ENCODE data around the gene GNAO1. TPM values are rescaled to one million over a fixed set of nuclear protein-coding genes. Genes with fewer than 3 reads are reported as not detected.

Gene GNAO1
- total RNA-seq, 2 experiments from 2014 or later, result 4.2 to 4.5 TPM

DNA sequence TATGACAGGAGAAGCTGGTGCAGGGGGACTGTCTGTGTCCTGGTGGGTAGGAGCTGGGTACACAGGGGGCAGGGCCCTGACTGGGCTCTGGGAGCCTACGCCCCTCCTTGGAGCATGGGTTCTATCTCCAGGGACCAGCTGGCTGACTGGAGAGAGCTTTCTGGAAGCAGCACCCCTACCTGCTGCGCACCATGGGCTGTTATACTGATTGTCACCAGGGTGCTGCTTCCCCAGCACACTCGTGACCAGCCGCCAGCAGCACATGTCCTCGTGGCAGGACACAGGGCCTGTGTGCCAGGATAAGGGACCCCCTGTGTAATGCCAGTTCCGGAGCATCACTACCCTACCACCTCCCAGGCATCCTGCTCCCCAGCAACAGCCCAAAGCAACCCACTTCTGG is 128.1 kb downstream of the GNAO1 start:
- H3K27me3 Mint-ChIP-seq, result peaks cover 3% of the 10 kb centered on the region
- H3K4me3 Mint-ChIP-seq, result no peak overlapping the region
- no peak for DNase-seq
- H3K4me1 Mint-ChIP-seq, result peaks cover 15% of the 10 kb centered on the region
- H3K9me3 Mint-ChIP-seq, result no peaks in the 10 kb centered on the region
- CTCF ChIA-PET, result interaction anchor here (0.5 to 2.5 kb wide), 7 partner anchors 9 to 855 kb away, joined by 3 to 11 read pairs (median 7); no protein-coding TSS in a partner anchor
- POLR2A ChIA-PET, result no interaction called here
- no peak overlapping the region for H3K27ac Mint-ChIP-seq
- no peaks in the 10 kb centered on the region for H3K36me3 Mint-ChIP-seq (ENCODE audit: low read depth)

DNA sequence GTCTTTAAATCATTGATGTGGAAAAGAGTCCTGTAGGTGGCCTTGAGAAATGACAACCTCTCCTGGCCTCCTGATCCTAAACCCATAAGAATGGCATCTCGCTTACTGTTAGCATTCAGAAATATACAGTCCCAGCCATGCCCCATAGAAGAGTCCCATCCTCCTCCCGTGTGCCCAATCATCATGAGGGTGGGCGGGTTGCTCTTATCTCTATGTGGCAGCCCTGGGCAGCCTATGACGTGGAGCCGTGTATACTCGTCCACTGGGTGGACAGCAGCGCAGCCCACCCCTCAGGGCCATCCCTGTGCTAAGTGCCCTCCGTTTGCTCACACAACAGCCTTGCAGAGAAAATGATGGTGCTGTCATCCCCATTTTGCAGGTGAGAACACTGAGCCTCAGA is 128.8 kb downstream of the GNAO1 start:
- Mint-ChIP-seq H3K27ac (no peak overlapping the region), H3K27me3 (peaks cover 3% of the 10 kb centered on the region), H3K4me3 (no peak overlapping the region), H3K36me3 (ENCODE audit: low read depth) (no peaks in the 10 kb centered on the region), H3K4me1 (peaks cover 15% of the 10 kb centered on the region), H3K9me3 (no peaks in the 10 kb centered on the region)
- ChIA-PET CTCF (interaction anchor here (1.5 to 2.5 kb wide), 2 partner anchors 12 to 855 kb away, joined by 3 to 7 read pairs; no protein-coding TSS in a partner anchor), POLR2A (no interaction called here)
- DNase-seq, result no peak

DNA sequence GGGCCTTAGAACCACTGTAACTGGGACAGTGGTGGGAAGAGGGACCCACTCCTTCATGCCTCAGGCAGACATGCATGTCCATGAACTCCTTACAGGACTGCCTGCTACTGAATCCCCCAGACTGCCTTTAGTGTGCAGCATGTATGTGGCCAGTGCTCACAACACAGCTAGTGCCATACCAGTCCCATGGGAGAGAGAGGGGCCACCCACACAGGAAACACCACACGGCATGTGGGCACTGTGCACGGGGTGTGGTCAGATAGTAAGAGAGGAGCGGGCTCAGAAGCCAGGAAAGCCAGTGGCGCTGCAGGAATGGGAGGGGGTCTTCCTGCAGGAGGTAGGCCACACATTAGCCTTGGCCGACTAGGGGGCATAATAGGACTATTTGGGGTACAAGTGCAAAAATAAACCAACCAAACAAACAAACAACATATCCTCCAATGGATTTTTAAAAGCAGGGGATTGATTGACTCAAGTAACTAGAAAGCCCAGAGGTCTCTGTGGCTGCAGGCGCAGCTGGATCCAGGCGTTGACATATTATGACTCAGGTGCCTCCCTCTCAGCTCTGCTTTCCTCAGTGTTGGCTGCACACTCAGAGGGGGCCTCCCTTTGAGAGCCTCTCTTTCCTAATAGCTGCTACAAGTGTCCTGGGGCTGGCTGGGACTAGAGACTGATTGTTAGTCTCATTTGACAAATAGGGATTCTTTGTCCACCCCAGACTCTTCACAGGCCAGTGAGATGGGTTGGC is 129.7 kb downstream of the GNAO1 start:
- Mint-ChIP-seq H3K27me3 (peaks cover 3% of the 10 kb centered on the region), H3K4me1 (peaks cover 15% of the 10 kb centered on the region), H3K27ac (no peak overlapping the region), H3K4me3 (no peak overlapping the region), H3K9me3 (no peaks in the 10 kb centered on the region), H3K36me3 (ENCODE audit: low read depth) (no peaks in the 10 kb centered on the region)
- ChIA-PET POLR2A (no interaction called here), CTCF (interaction anchor here (1.0 to 1.5 kb wide), 2 partner anchors 112 to 856 kb away, joined by 3 read pairs; no protein-coding TSS in a partner anchor)
- no peak for DNase-seq

DNA sequence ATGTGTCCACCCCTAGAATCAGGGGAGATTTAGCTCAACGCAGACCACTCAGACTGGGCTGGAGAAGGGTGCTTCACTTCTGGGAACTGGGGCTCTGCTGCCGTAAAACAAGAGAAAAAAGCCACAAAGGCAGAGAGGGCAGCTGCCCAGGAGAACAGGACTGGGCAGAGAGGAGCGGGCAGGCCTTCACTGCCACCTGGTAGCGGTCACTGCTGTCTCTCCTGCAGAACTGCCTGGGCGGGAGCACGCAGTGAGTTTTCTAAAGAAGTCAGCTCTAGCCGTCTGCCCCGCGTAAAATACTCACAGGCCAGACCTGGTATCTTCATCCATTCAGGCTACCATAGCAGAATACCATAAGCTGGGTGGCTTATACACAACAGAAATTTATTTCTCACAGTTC is 130.3 kb downstream of the GNAO1 start:
- H3K9me3 Mint-ChIP-seq, result no peaks in the 10 kb centered on the region
- DNase-seq, result no peak
- H3K4me3 Mint-ChIP-seq, result no peak overlapping the region
- peaks cover 3% of the 10 kb centered on the region for H3K27me3 Mint-ChIP-seq
- CTCF ChIA-PET, result interaction anchor here (1.0 kb wide), 1 partner anchor 112 kb away, joined by 3 read pairs; no protein-coding TSS in a partner anchor
- H3K36me3 Mint-ChIP-seq (ENCODE audit: low read depth), result no peaks in the 10 kb centered on the region
- no peak overlapping the region for H3K27ac Mint-ChIP-seq
- POLR2A ChIA-PET, result no interaction called here
- H3K4me1 Mint-ChIP-seq, result peaks cover 18% of the 10 kb centered on the region

DNA sequence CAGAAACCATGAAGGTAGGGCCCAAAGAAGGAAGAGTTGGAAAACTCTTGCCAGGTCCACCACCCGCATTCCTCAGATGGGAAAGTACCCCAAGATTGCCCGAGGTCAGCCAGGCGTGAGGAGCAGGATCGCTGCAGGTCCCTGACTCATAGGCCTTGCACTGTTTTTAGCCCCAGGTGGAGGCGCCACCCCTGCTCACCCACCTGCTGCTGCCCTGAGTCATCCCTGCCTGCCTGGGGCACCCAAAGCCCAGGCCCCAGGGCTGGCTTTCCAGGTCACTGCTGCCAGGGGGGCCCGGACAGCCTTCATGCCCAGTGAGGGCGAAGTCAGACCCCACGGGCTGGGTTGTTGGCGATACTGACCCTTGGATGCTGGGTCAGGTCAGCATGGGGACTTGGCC is 133.1 kb downstream of the GNAO1 start:
- Mint-ChIP-seq H3K36me3 (ENCODE audit: low read depth) (no peaks in the 10 kb centered on the region), H3K9me3 (no peaks in the 10 kb centered on the region), H3K4me3 (no peak overlapping the region), H3K27ac (no peak overlapping the region), H3K4me1 (peaks cover 8% of the 10 kb centered on the region), H3K27me3 (no peaks in the 10 kb centered on the region)
- DNase-seq, result no peak
- POLR2A ChIA-PET, result no interaction called here
- CTCF ChIA-PET, result interaction anchor here (1.6 kb wide), 1 partner anchor 17 kb away, joined by 3 read pairs; no protein-coding TSS in a partner anchor

DNA sequence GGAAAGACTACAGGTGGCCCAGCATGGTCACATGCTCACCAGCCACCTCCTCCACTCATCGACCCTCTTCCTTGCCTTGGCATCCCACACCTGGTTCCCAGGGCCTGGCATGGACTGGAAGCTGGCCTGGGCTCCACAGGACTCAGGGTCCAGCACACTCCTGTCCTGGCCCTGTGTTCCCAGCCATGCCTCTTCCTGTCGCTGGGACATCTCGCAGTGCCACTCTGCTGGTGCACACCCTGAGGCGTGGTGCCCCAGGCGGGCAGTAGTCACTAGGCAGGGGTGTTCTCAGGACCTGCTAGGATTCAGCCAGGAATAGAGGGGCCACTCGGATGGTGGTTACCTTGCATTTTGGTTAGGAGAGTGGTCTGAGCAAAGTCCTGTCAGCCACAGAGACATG is 134.7 kb downstream of the GNAO1 start:
- CTCF ChIA-PET, result interaction anchor here (1.6 kb wide), 1 partner anchor 15 kb away, joined by 3 read pairs; no protein-coding TSS in a partner anchor
- Mint-ChIP-seq H3K27me3 (no peaks in the 10 kb centered on the region), H3K9me3 (no peaks in the 10 kb centered on the region), H3K36me3 (ENCODE audit: low read depth) (no peaks in the 10 kb centered on the region), H3K27ac (no peak overlapping the region), H3K4me1 (peaks cover 4% of the 10 kb centered on the region), H3K4me3 (no peak overlapping the region)
- DNase-seq, result no peak
- POLR2A ChIA-PET, result no interaction called here

DNA sequence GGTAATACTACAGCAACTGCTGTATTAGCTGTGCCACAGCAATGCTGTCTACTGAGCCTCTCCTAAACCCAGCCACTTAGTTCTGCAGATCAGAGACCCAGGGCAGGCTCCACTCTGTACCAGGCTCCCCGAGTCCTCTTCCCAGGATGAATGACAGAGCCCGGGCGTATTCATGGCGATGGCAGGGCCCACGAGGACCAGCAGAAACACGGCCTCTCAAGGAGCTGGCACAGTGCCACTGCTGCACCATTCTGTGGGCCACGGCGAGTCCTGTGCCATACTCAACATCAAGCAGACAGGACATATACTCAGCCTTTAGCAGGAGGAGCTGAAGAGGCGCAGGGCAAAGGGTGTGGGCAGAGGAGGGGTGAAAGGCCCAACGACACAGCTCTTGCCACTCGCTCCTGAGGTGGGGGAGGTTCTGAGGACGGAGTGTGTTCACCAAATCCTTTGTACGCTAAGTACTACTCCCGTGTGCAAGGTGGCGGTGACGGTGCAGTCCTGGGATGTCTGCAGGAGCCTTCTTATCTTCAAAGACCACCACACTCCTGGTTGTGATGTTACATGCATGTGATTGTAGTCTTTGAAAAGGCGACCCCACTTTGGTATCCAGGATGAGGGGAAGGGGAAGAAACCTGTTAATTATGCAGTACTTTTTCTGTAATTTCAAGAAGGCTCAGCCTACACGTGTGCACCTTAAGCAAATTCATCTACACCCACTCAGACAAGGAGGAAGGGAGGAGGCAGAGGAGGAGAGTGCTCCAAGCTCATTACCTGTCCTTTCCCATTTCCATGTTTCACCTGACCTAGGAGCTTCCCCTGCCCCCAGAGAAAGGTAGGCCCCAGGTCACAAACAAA is 136.0 kb downstream of the GNAO1 start:
- Mint-ChIP-seq H3K4me3 (no peak overlapping the region), H3K9me3 (no peaks in the 10 kb centered on the region), H3K27ac (no peak overlapping the region), H3K36me3 (ENCODE audit: low read depth) (no peaks in the 10 kb centered on the region), H3K4me1 (peaks cover 3% of the 10 kb centered on the region), H3K27me3 (no peaks in the 10 kb centered on the region)
- ChIA-PET POLR2A (no interaction called here), CTCF (interaction anchor here (0.6 to 2.0 kb wide), 3 partner anchors 9 to 16 kb away, joined by 3 to 11 read pairs (median 4); no protein-coding TSS in a partner anchor)
- DNase-seq, result no peak

DNA sequence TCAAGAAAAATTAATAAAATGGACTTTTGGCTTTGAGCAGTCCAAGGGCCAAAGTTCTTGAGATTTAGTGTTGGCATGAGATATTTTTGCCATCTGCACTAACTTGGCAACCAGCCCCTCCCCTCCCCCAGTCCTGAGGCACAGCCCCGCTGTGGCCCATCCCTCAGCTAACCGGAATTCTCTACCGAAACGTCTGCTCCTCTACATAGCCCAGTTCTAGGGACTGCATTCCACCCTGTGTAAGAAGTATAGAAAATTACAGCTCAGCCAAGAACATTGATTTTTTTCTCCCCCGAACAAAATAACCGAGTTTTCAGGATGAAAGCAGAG is 136.6 kb downstream of the GNAO1 start:
- H3K4me3 Mint-ChIP-seq, result no peak overlapping the region
- POLR2A ChIA-PET, result no interaction called here
- H3K27me3 Mint-ChIP-seq, result no peaks in the 10 kb centered on the region
- peaks cover 3% of the 10 kb centered on the region for H3K4me1 Mint-ChIP-seq
- CTCF ChIA-PET, result interaction anchor here (1.4 to 2.0 kb wide), 2 partner anchors 9 to 14 kb away, joined by 4 to 11 read pairs; no protein-coding TSS in a partner anchor
- no peak for DNase-seq
- no peaks in the 10 kb centered on the region for H3K9me3 Mint-ChIP-seq
- no peak overlapping the region for H3K27ac Mint-ChIP-seq
- no peaks in the 10 kb centered on the region for H3K36me3 Mint-ChIP-seq (ENCODE audit: low read depth)

DNA sequence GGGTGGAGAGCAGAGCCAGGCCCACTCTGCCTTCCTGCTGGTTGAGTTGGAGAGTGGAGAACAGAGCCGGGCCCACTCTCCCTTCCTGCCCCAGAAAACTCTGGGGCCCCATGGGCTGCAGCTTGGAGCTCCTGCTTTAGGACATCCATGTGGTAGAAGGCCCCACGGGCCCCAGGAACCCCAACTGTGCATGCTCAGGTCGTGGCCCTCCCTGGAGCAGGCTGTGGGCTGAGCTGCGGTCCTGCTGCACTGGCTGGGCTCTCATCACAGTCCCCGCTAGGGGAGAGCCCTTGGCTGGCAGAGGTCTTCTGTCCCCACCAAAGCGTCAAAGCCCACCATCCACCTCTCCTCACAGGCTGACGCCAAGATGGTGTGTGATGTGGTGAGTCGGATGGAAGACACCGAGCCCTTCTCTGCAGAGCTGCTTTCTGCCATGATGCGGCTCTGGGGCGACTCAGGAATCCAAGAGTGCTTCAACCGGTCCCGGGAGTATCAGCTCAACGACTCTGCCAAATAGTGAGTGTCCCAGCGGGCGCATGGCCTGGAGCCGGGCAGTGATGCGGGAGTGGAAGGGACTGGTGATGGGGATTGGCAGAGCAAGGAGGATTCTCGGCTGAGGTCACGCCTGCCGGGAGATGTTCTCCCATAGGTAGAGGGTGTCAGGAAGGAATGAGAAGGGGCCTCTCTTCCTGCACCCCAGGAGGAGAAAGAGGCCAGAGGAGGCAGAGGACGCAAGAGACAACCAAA is 137.2 kb downstream of the GNAO1 start:
- CTCF ChIA-PET, result interaction anchor here (1.4 to 2.0 kb wide), 2 partner anchors 10 to 13 kb away, joined by 4 to 11 read pairs; no protein-coding TSS in a partner anchor

DNA sequence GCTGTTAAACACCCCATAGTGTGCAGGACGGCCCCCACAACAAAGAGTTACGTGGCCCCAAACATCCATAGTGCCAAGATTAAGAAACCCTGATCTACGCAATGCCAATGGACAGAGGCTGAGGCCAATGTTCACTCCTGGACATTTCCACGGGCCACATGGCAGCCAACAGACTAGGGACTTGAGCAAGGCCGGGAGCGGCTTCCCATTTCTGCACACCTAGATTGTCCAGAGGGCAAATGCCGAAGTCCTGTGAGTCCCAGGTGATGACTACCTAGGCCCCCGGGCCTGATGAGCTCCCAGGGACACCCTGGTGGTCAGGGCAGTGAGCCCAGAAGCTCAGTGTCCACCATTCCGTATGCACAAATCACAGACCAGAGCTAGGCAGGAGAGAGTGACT is 138.6 kb downstream of the GNAO1 start:
- H3K27me3 Mint-ChIP-seq, result no peaks in the 10 kb centered on the region
- CTCF ChIA-PET, result interaction anchor here (1.5 to 1.8 kb wide), 2 partner anchors 12 to 35 kb away, joined by 3 to 5 read pairs; no protein-coding TSS in a partner anchor
- no peaks in the 10 kb centered on the region for H3K36me3 Mint-ChIP-seq (ENCODE audit: low read depth)
- no peak overlapping the region for H3K4me3 Mint-ChIP-seq
- POLR2A ChIA-PET, result no interaction called here
- no peak overlapping the region for H3K27ac Mint-ChIP-seq
- H3K4me1 Mint-ChIP-seq, result peaks cover 3% of the 10 kb centered on the region
- no peak for DNase-seq
- H3K9me3 Mint-ChIP-seq, result no peaks in the 10 kb centered on the region

More for the DNA sequence above, 137.2 kb downstream of the GNAO1 start:
- Mint-ChIP-seq H3K27me3 (no peaks in the 10 kb centered on the region), H3K4me1 (peaks cover 3% of the 10 kb centered on the region), H3K27ac (no peak overlapping the region), H3K9me3 (no peaks in the 10 kb centered on the region), H3K4me3 (no peak overlapping the region), H3K36me3 (ENCODE audit: low read depth) (no peaks in the 10 kb centered on the region)
- no peak for DNase-seq
- POLR2A ChIA-PET, result no interaction called here

DNA sequence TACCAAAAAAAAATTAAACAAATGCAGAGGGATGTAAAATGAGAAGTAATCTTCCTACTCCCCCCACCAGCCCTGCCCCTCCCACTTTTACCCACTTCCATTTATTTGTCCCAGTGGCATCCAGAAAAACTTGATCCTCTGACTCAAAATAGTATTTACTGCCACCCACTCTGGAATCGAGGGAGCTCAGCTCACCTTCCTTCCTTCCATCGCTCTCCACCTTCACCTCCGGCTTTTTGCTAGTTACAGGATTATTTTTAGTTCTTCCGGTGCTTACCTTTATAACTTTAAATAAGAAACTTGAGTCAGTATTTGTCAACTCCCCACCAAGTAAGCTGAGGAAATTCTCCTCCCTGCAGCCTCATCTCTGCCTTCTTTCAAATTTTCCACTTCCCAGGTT is 139.2 kb downstream of the GNAO1 start:
- H3K27me3 Mint-ChIP-seq, result no peaks in the 10 kb centered on the region
- H3K36me3 Mint-ChIP-seq (ENCODE audit: low read depth), result no peaks in the 10 kb centered on the region
- no peaks in the 10 kb centered on the region for H3K9me3 Mint-ChIP-seq
- H3K27ac Mint-ChIP-seq, result no peak overlapping the region
- peaks cover 3% of the 10 kb centered on the region for H3K4me1 Mint-ChIP-seq
- DNase-seq, result no peak
- ChIA-PET POLR2A (no interaction called here), CTCF (interaction anchor here (1.5 to 1.8 kb wide), 2 partner anchors 11 to 34 kb away, joined by 3 to 5 read pairs; no protein-coding TSS in a partner anchor)
- H3K4me3 Mint-ChIP-seq, result no peak overlapping the region

DNA sequence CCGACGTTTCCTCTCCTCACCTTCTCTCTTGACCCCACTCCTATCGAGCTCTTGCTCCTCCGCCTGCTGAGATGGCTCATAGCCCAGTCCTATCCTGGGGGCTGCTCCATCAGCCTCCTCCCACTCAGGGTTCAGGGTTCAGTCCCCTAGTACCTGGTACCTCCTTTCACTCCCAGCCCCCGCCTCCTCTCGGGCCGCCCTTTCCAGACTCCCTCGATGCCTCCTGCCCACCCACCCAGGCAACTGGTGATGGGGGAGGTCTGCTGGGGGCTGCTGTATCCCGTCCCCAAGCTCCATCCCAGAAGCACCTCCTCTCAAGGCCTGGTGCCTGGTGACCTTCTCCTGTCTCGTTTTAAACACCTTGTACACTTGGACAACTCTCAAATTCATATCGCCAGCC is 140.1 kb downstream of the GNAO1 start:
- ChIA-PET POLR2A (no interaction called here), CTCF (interaction anchor here (1.8 to 2.0 kb wide), 3 partner anchors 9 to 12 kb away, joined by 5 to 7 read pairs (median 5); no protein-coding TSS in a partner anchor)
- Mint-ChIP-seq H3K4me3 (no peak overlapping the region), H3K36me3 (ENCODE audit: low read depth) (no peaks in the 10 kb centered on the region), H3K27ac (no peak overlapping the region), H3K4me1 (no peaks in the 10 kb centered on the region), H3K9me3 (no peaks in the 10 kb centered on the region), H3K27me3 (no peaks in the 10 kb centered on the region)
- no peak for DNase-seq
